Stimulated activated CD4-positive, alpha-beta T cell treated with anti-CD3 and anti-CD28 coated beads, Interleukin-15, amount 100 ng/mL, for 24 hours (primary cell): ENCODE results near the gene SPAG16.

ENCODE experiments used
- DNase-seq: peaks from one replicate; pipeline ENCODE4 v3.0.0-alpha.2; 2020

SPAG16 gene

GRCh38 chr2:214203744-214204289 lies 919.6 kb downstream of the SPAG16 start:
- no peak for DNase-seq

GRCh38 chr2:214215107-214215506 lies 930.8 kb downstream of the SPAG16 start:
- no peak for DNase-seq

- no peak for DNase-seq
These were observed 932.9 kb downstream of the SPAG16 start for GRCh38 chr2:214217136-214217535.

GRCh38 chr2:214217599-214217998 lies 933.3 kb downstream of the SPAG16 start:
- no peak for DNase-seq

- no peak for DNase-seq
These were observed 936.0 kb downstream of the SPAG16 start for GRCh38 chr2:214220251-214220650.

GRCh38 chr2:214226061-214226460 lies 941.8 kb downstream of the SPAG16 start:
- no peak for DNase-seq

- no peak for DNase-seq
These were observed 948.0 kb downstream of the SPAG16 start for GRCh38 chr2:214232271-214232670.

- DNase-seq: no peak
These were observed 948.9 kb downstream of the SPAG16 start for GRCh38 chr2:214233164-214233563.

GRCh38 chr2:214242797-214243196 lies 958.5 kb downstream of the SPAG16 start:
- no peak for DNase-seq

- DNase-seq: no peak
These were observed 960.6 kb downstream of the SPAG16 start for GRCh38 chr2:214244847-214245246.

GRCh38 chr2:214246417-214246816 lies 962.2 kb downstream of the SPAG16 start:
- no peak for DNase-seq

- no peak for DNase-seq
These were observed 963.3 kb downstream of the SPAG16 start for GRCh38 chr2:214247531-214247930.

- DNase-seq: no peak
These were observed 970.8 kb downstream of the SPAG16 start for GRCh38 chr2:214255046-214255445.

- DNase-seq: no peak
These were observed 977.4 kb downstream of the SPAG16 start for GRCh38 chr2:214261683-214262082.

- DNase-seq: no peak
These were observed 979.9 kb downstream of the SPAG16 start for GRCh38 chr2:214264171-214264570.

- no peak for DNase-seq
These were observed 981.8 kb downstream of the SPAG16 start for GRCh38 chr2:214265991-214266489.

- no peak for DNase-seq
These were observed 993.6 kb downstream of the SPAG16 start for GRCh38 chr2:214277880-214278279.

GRCh38 chr2:214286011-214286410 lies 1001.7 kb downstream of the SPAG16 start:
- DNase-seq: no peak

GRCh38 chr2:214293593-214293992 lies 1009.3 kb downstream of the SPAG16 start:
- no peak for DNase-seq

- DNase-seq: no peak
These were observed 1010.2 kb downstream of the SPAG16 start for GRCh38 chr2:214294426-214294825.

GRCh38 chr2:214297423-214297822 lies 1013.2 kb downstream of the SPAG16 start:
- no peak for DNase-seq

GRCh38 chr2:214310319-214310718 lies 1026.1 kb downstream of the SPAG16 start:
- no peak for DNase-seq

- no peak for DNase-seq
These were observed 1026.8 kb downstream of the SPAG16 start for GRCh38 chr2:214311031-214311533.

- DNase-seq: no peak
These were observed 1027.9 kb downstream of the SPAG16 start for GRCh38 chr2:214311931-214312749.
